HEK293 (cell line): ENCODE results near the gene FSCN2.

Source experiments
- CTCF ChIA-PET: fragments of 350-600 bp; formaldehyde crosslinking; extraction: SDS; loops from one replicate; lab custom pipeline; 2021; ENCODE audit warnings: antibody characterized with exemption; lab: Yijun Ruan, JAX
- POLR2A ChIA-PET: fragments of 300-600 bp; formaldehyde crosslinking; extraction: SDS; loops from one replicate; lab custom pipeline; 2020; ENCODE audit warnings: antibody characterized with exemption, inconsistent platforms; lab: Yijun Ruan, JAX
- H3K27ac ChIP-seq: fragments of 200-500 bp; sonication (Bioruptor generic); 2 replicates; pipeline ENCODE4 v1.5.1; 2014; ENCODE audit warnings: low read depth, low read length, control low read depth, inconsistent platforms; ENCODE audit errors: extremely low read depth
- H3K36me3 ChIP-seq, 2 experiments: fragments of 200-500 bp in 1 of 2; sonication (Bioruptor generic) in 1 of 2; 1 replicate in 1 of 2; 2 replicates in 1 of 2; pipeline ENCODE4 v1.5.1; 2014 to 2017; ENCODE audit warnings: inconsistent platforms in 2 of 2, low read length in 2 of 2; ENCODE audit not compliant: control insufficient read depth in 2 of 2, insufficient read depth in 1 of 2
- H3K4me1 ChIP-seq: fragments of 200-500 bp; sonication (Bioruptor generic); 2 replicates; pipeline ENCODE4 v1.5.1; 2014; ENCODE audit warnings: mild to moderate bottlenecking, low read length, inconsistent platforms; ENCODE audit not compliant: control insufficient read depth, insufficient read depth
- H3K4me3 ChIP-seq: 2 replicates; pipeline ENCODE4 v1.5.1; 2011; ENCODE audit warnings: low read depth, mild to moderate bottlenecking, control low read depth, low read length, moderate library complexity
- H3K9me3 ChIP-seq: fragments of 200-500 bp; sonication (Bioruptor generic); 2 replicates; pipeline ENCODE4 v1.5.1; 2014; ENCODE audit warnings: low read depth, low read length, inconsistent platforms; ENCODE audit not compliant: control insufficient read depth, insufficient read depth
- EGR2 ChIP-seq: fragments of 450-650 bp; formaldehyde crosslinking; IDR thresholded peaks from 2 replicates; pipeline ENCODE4 v1.5.1; 2016; ENCODE audit warnings: low read depth, missing biosample characterization, missing genetic modification characterization
- GFI1B ChIP-seq: fragments of 450-650 bp; formaldehyde crosslinking; IDR thresholded peaks from 2 replicates; pipeline ENCODE4 v1.5.1; 2016; ENCODE audit warnings: missing biosample characterization, missing genetic modification characterization
- PRDM10 ChIP-seq: fragments of 450-650 bp; formaldehyde crosslinking; IDR thresholded peaks from 2 replicates; pipeline ENCODE4 v1.5.1; 2016; ENCODE audit warnings: missing biosample characterization, missing genetic modification characterization
- ZBTB11 ChIP-seq: fragments of 450-650 bp; formaldehyde crosslinking; conservative IDR thresholded peaks from 2 replicates; pipeline ENCODE4 v1.5.1; 2016; ENCODE audit warnings: low read depth, missing biosample characterization, missing genetic modification characterization
- ZBTB20 ChIP-seq: fragments of 450-650 bp; formaldehyde crosslinking; IDR thresholded peaks from 2 replicates; pipeline ENCODE4 v1.5.1; 2016; ENCODE audit warnings: missing biosample characterization, missing genetic modification characterization
- ZIC2 ChIP-seq: fragments of 450-650 bp; formaldehyde crosslinking; IDR thresholded peaks from 2 replicates; pipeline ENCODE4 v1.5.1; 2016; ENCODE audit warnings: missing biosample characterization, missing genetic modification characterization
- ZNF155 ChIP-seq: fragments of 450-650 bp; formaldehyde crosslinking; IDR thresholded peaks from 2 replicates; pipeline ENCODE4 v1.5.1; 2016; ENCODE audit warnings: missing biosample characterization, missing genetic modification characterization
- ZNF449 ChIP-seq: fragments of 450-650 bp; formaldehyde crosslinking; IDR thresholded peaks from 2 replicates; pipeline ENCODE4 v1.5.1; 2017; ENCODE audit warnings: missing biosample characterization, mild to moderate bottlenecking, missing genetic modification characterization, moderate library complexity
- ZSCAN18 ChIP-seq: fragments of 450-650 bp; formaldehyde crosslinking; IDR thresholded peaks from 2 replicates; pipeline ENCODE4 v1.5.1; 2016; ENCODE audit warnings: missing biosample characterization, missing genetic modification characterization

The FSCN2 gene

GRCh38 chr17:81524039-81524864 lies 3.9 kb upstream of the FSCN2 start:
- H3K4me3 ChIP-seq = no peak overlapping the region
- CTCF ChIA-PET = no interaction called here
- TF ChIP-seq ZIC2 (tag by site-specific recombination) (peak; percentile 29), ZBTB20 (tag by site-specific recombination) (no peak)
- POLR2A ChIA-PET = no interaction called here
- H3K27ac ChIP-seq = no peak overlapping the region
- H3K9me3 ChIP-seq = no peaks in the 10 kb centered on the region
- no peaks in the 10 kb centered on the region; the same call in 1 of the 2 replicates for H3K4me1 ChIP-seq
- H3K36me3 ChIP-seq = no peaks in the 10 kb centered on the region

GRCh38 chr17:81524865-81525159 lies 3.4 kb upstream of the FSCN2 start:
- TF ChIP-seq ZNF449 (tag by site-specific recombination) = no peak
- TF ChIP-seq GFI1B (tag by site-specific recombination) = no peak
- TF ChIP-seq PRDM10 = no peak
- no peak for TF ChIP-seq ZSCAN18 (tag by site-specific recombination)
- no peak for TF ChIP-seq ZBTB11 (tag by site-specific recombination)
- TF ChIP-seq EGR2 (tag by site-specific recombination) = no peak
- no peak for TF ChIP-seq ZNF155 (tag by site-specific recombination)
- Histone ChIP-seq H3K4me1 (no peaks in the 10 kb centered on the region; the same call in 1 of the 2 replicates), H3K4me3 (no peak overlapping the region), H3K36me3 (no peaks in the 10 kb centered on the region), H3K9me3 (no peaks in the 10 kb centered on the region), H3K27ac (no peak overlapping the region)
- ChIA-PET POLR2A (no interaction called here), CTCF (no interaction called here)
